H1 (cell line): ENCODE results near the gene GNG8. TPM values are rescaled to one million over a fixed set of nuclear protein-coding genes. Genes with fewer than 3 reads are reported as not detected.
A peak's percentile ranks its signal among the peaks of the same experiment; 100 is the strongest.

ENCODE experiments used
- BACH1 ChIP-seq: IDR thresholded peaks from 2 replicates; pipeline ENCODE4 v1.6.1; 2012; ENCODE audit warnings: low read length, improper control_type of control experiment
- CBX5 ChIP-seq: fragments of 300-800, 300-1000 bp; sonication (generic); IDR thresholded peaks from 2 replicates; pipeline ENCODE4 v1.7.1; 2016; ENCODE audit warnings: antibody characterized with exemption, low read length, low read depth
- CEBPB ChIP-seq: IDR thresholded peaks from 2 replicates; pipeline ENCODE4 v1.6.1; 2012; ENCODE audit warnings: low read depth, low read length
- EP300 ChIP-seq, 2 experiments: IDR thresholded peaks; 1 replicate in 1 of 2; 2 replicates in 1 of 2; pipeline ENCODE4 v1.6.1; 2011 to 2012; ENCODE audit warnings: low read depth in 2 of 2, low read length in 2 of 2, mild to moderate bottlenecking in 2 of 2, borderline replicate concordance in 1 of 2, inconsistent platforms in 1 of 2, moderate library complexity in 1 of 2
- GABPA ChIP-seq: IDR thresholded peaks from 2 replicates; pipeline ENCODE4 v1.6.1; 2011; ENCODE audit warnings: mild to moderate bottlenecking, low read length, moderate library complexity, borderline replicate concordance; ENCODE audit not compliant: insufficient read depth
- HDAC6 ChIP-seq: IDR thresholded peaks from one replicate; pipeline ENCODE4 v1.7.1; 2012; ENCODE audit warnings: low read depth, mild to moderate bottlenecking, inconsistent platforms, low read length, moderate library complexity
- PHF8 ChIP-seq: fragments of 200-600 bp; sonication (generic); conservative IDR thresholded peaks from 2 replicates; pipeline ENCODE4 v1.7.1; 2012; ENCODE audit warnings: low read depth, mild to moderate bottlenecking, inconsistent platforms, low read length, moderate library complexity
- RAD21 ChIP-seq, 2 experiments: IDR thresholded peaks in 1 of 2; conservative IDR thresholded peaks in 1 of 2; 2 replicates each; pipeline ENCODE4 v1.6.1; 2011; ENCODE audit warnings: low read depth in 2 of 2, low read length in 2 of 2, improper control_type of control experiment in 1 of 2, inconsistent platforms in 1 of 2, mild to moderate bottlenecking in 1 of 2, moderate library complexity in 1 of 2
- RFX5 ChIP-seq: IDR thresholded peaks from 2 replicates; pipeline ENCODE4 v1.6.1; 2011; ENCODE audit warnings: low read depth, low read length, improper control_type of control experiment, borderline replicate concordance
- SIN3A ChIP-seq, 2 experiments: IDR thresholded peaks in 1 of 2; conservative IDR thresholded peaks in 1 of 2; 2 replicates each; pipeline ENCODE4 v1.6.1; 2011 to 2012; ENCODE audit warnings: low read length in 2 of 2, improper control_type of control experiment in 1 of 2, low read depth in 1 of 2, mild to moderate bottlenecking in 1 of 2
- SP1 ChIP-seq: IDR thresholded peaks from 2 replicates; pipeline ENCODE4 v1.6.1; 2011; ENCODE audit warnings: low read depth, low read length
- SP2 ChIP-seq: IDR thresholded peaks from 2 replicates; pipeline ENCODE4 v1.6.1; 2012; ENCODE audit warnings: mild to moderate bottlenecking, low read length, inconsistent platforms
- SP4 ChIP-seq: IDR thresholded peaks from 2 replicates; pipeline ENCODE4 v1.6.1; 2012; ENCODE audit warnings: low read length, inconsistent platforms
- SRF ChIP-seq: IDR thresholded peaks from 2 replicates; pipeline ENCODE4 v1.6.1; 2011; ENCODE audit warnings: mild to moderate bottlenecking, low read depth, low read length, moderate library complexity
- TAF1 ChIP-seq: IDR thresholded peaks from 2 replicates; pipeline ENCODE4 v1.6.1; 2011; ENCODE audit warnings: mild to moderate bottlenecking, low read depth, low read length
- polyA plus RNA-seq, 7 experiments: library from polyadenylated mRNA; depleted of rRNA in 3 of 7; stranded (reverse) in 5 of 7; unstranded in 2 of 7; fragments of >200 nt in 5 of 7; fragments of 200-250 nt in 2 of 7; gene quantifications; 1 replicate in 5 of 7; 2 replicates in 1 of 7; 4 replicates in 1 of 7; pipeline versions ENCODE4 v1.2.1 to v1.2.3, GENCODE V29; 2011 to 2013; ENCODE audit warnings: missing spikeins in 2 of 7, mixed read lengths in 2 of 7
- total RNA-seq: library from RNA; stranded (reverse); fragmentation: NEBNext Ultra II Directional; extraction: Animal tissue kit (Norgen Biotek cat#: 25700); gene quantifications from 2 replicates; pipeline ENCODE4 v1.2.1, GENCODE V29; 2021

Gene GNG8
- total and polyA plus RNA-seq, 2 of the 8 experiments (the other 6 are each of a cell fraction or from before 2014, with no cell fraction given), result not detected

DNA sequence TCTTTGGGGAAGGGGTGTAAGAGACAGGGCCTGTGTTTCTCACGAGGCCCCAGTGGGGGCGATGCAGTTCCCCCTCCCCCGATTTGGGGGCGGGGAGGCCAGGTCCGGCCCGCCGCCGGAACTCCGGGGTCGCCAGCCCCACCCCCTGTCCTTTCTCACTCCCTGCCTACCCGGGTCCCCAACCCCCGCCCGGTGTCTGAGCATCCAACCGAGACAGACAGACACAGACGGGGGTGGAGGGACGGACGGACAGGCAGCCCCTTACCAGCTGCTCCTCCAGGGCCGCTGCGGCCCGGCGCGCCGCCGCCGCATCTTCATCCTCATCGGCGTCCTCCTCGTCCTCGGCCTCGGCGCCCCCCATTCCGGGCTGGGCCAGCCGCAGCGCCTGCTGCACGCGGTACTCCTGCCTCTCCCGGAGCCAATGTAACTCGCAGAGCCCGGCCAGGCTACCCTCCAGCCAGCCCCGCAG is 24.6 kb upstream of the GNG8 start (continued):
- no peak for TF ChIP-seq SP2
- no peak for TF ChIP-seq GABPA
- TF ChIP-seq HDAC6, result no peak
- peak; percentile 24 to 79; a peak in 2 of 4 replicates for TF ChIP-seq SIN3A (conservative IDR thresholded peaks at IDR 0.05 in 1 of 2, IDR thresholded peaks at IDR 0.05 in 1 of 2; ENCODE audit: low read depth in 1 of 2, low read length in 2 of 2)
- TF ChIP-seq PHF8, result 0 out of 2 replicates have a peak, but pooled peaks have one; percentile 20
- TF ChIP-seq SRF, result no peak
- no peak; the same call in 1 of the 2 replicates for TF ChIP-seq SP4
- TF ChIP-seq RFX5, result no peak
- TF ChIP-seq EP300 (IDR thresholded peaks at IDR 0.05; ENCODE audit: borderline replicate concordance in 1 of 2, low read depth in 2 of 2, low read length in 2 of 2), result no peak
- no peak for TF ChIP-seq RAD21 (IDR thresholded peaks at IDR 0.05 in 1 of 2, conservative IDR thresholded peaks at IDR 0.05 in 1 of 2; ENCODE audit: low read depth in 2 of 2, low read length in 2 of 2)
- no peak for TF ChIP-seq BACH1
- TF ChIP-seq CEBPB, result no peak
- TF ChIP-seq SP1, result no peak
- TF ChIP-seq CBX5, result no peak
- no peak for TF ChIP-seq TAF1
